DOHH2 (cell line): ENCODE data around the gene SBK3.

Experiments
- CTCF ChIP-seq: fragments of 200-600 bp; sonication (generic); IDR thresholded peaks from one replicate; pipeline ENCODE4 v1.5.1; 2014; ENCODE audit warnings: antibody characterized with exemption, mild to moderate bottlenecking, low read depth, low read length; ENCODE audit not compliant: poor library complexity, severe bottlenecking
- EZH2phosphoT487 ChIP-seq: fragments of 200-600 bp; sonication (generic); IDR thresholded peaks from 2 replicates; pipeline ENCODE4 v1.6.1; 2017; ENCODE audit warnings: borderline replicate concordance, mild to moderate bottlenecking, antibody characterized with exemption, low read length, moderate library complexity, mixed read lengths

- TF ChIP-seq CTCF (no peak), EZH2phosphoT487 (no peak)
These were observed 7.2 kb downstream of the SBK3 start for GRCh38 chr19:55538132-55538531.
